ENCODE results near the gene CCDC87.

The CCDC87 gene

DNA sequence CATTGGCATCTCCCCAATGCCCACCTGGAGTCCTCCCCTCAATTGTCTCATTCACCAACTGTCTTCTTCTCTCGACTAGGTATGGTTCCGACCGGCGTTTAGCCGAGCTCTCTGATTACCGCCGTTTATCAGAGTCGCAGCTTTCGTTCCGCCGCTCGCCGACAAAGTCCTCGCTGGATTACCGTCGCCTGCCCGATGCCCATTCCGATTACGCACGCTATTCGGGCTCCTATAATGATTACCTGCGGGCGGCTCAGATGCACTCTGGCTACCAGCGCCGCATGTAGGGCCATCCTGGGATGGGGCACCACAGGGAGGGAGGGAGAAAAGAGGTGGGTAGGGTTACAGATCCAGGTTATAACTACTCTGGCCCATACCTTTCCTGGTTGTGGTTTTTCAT lies 33.5 kb upstream of the CCDC87 start:
- no peak overlapping the region for H3K4me3 ChIP-seq (ENCODE audit: low read depth, low read length)
- DNase-seq (ENCODE audit: low read depth) = no peak
- TF ChIP-seq, protein P1, sequence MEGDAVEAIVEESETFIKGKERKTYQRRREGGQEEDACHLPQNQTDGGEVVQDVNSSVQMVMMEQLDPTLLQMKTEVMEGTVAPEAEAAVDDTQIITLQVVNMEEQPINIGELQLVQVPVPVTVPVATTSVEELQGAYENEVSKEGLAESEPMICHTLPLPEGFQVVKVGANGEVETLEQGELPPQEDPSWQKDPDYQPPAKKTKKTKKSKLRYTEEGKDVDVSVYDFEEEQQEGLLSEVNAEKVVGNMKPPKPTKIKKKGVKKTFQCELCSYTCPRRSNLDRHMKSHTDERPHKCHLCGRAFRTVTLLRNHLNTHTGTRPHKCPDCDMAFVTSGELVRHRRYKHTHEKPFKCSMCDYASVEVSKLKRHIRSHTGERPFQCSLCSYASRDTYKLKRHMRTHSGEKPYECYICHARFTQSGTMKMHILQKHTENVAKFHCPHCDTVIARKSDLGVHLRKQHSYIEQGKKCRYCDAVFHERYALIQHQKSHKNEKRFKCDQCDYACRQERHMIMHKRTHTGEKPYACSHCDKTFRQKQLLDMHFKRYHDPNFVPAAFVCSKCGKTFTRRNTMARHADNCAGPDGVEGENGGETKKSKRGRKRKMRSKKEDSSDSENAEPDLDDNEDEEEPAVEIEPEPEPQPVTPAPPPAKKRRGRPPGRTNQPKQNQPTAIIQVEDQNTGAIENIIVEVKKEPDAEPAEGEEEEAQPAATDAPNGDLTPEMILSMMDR (conservative IDR thresholded peaks at IDR 0.05; ENCODE audit: low read depth, low read length) = no peak

- H3K4me3 ChIP-seq (ENCODE audit: low read depth, low read length) = no peak overlapping the region
- DNase-seq (ENCODE audit: low read depth) = no peak
- TF ChIP-seq, protein P1 (conservative IDR thresholded peaks at IDR 0.05; ENCODE audit: low read depth, low read length) = no peak
Measured at GRCh38 chr11:66625752-66626149, 32.9 kb upstream of the CCDC87 start.

- DNase-seq (ENCODE audit: low read depth) = no peak
- no peak overlapping the region for H3K4me3 ChIP-seq (ENCODE audit: low read depth, low read length)
- TF ChIP-seq, protein P1 (conservative IDR thresholded peaks at IDR 0.05; ENCODE audit: low read depth, low read length) = no peak
Measured at GRCh38 chr11:66625041-66625751, 32.3 kb upstream of the CCDC87 start.

DNA sequence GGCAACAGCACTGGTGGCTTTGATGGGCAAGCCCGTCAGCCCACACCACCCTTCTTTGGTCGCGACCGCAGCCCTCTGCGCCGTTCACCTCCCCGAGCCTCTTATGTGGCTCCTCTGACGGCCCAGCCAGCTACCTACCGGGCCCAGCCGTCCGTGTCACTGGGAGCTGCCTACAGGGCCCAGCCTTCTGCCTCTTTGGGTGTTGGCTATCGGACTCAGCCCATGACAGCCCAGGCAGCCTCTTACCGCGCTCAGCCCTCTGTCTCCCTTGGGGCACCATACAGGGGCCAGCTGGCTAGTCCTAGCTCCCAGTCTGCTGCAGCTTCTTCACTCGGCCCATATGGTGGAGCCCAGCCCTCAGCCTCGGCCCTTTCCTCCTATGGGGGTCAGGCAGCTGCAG lies 31.6 kb upstream of the CCDC87 start:
- TF ChIP-seq, protein P1 (conservative IDR thresholded peaks at IDR 0.05; ENCODE audit: low read depth, low read length) = no peak
- no peak overlapping the region for H3K4me3 ChIP-seq (ENCODE audit: low read depth, low read length)
- no peak for DNase-seq (ENCODE audit: low read depth)

- TF ChIP-seq, protein P1 (conservative IDR thresholded peaks at IDR 0.05; ENCODE audit: low read depth, low read length) = no peak
- DNase-seq (ENCODE audit: low read depth) = peak; percentile 85
- H3K4me3 ChIP-seq (ENCODE audit: low read depth, low read length) = peak overlapping the region; percentile 97
Measured at GRCh38 chr11:66619080-66619554, 26.3 kb upstream of the CCDC87 start.

DNA sequence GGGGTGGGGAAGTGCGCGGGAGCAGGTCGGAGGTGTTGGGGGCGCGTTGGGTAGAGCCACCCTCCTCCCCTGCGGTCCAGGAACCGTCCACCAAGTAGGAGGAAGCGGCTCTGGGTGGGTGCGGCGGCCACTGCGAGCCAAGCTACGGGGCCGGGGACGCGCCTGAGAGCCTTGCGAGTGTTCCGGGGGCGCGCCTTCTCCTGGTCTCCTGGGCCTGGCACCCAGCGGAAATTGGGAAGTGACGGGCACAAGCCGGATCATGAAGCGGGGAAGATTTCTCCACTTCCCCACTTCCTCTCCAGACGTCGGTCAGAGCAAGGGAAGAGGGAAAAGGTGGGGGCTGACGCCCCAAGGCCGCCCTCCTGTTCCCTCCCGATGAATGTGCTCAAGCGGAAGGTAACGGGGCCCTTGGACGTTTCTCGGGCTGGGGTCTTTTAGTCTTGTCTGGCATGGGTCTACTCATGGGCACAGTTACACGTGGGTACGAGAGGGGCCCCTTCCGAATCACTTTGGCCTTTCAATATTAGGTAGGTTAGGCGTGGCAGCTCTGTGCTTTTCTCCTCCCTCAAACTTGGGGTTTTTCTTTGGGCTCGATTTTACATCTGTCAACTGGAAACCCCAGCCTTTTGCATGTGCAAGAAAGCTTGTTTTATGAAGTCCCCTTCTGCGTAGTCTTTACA lies 24.4 kb upstream of the CCDC87 start:
- TF ChIP-seq, protein P1 (conservative IDR thresholded peaks at IDR 0.05; ENCODE audit: low read depth, low read length) = no peak
- H3K4me3 ChIP-seq (ENCODE audit: low read depth, low read length) = peak overlapping the region; percentile 97
- DNase-seq (ENCODE audit: low read depth) = no peak

Data from choroid plexus epithelial cell (primary cell).